Erythroblast (primary cell): ENCODE results near the gene DNER.

Experiments used
- GATA1 ChIP-seq: IDR thresholded peaks from 2 replicates; pipeline ENCODE4 v1.6.1; 2011; ENCODE audit warnings: low read depth, mild to moderate bottlenecking, control low read depth, low read length, moderate library complexity
- POLR2A ChIP-seq: IDR thresholded peaks from 2 replicates; pipeline ENCODE4 v1.6.1; 2011; ENCODE audit warnings: mild to moderate bottlenecking, low read length

GRCh38 chr2:229407170-229407569, 307.2 kb downstream of the DNER start:
- TF ChIP-seq POLR2A (no peak), GATA1 (no peak)
